ENCODE results near the gene ABHD2. TPM values are rescaled to one million over a fixed set of nuclear protein-coding genes. Genes with fewer than 3 reads are reported as not detected.

ABHD2 gene
- total RNA-seq, 1 donor from 2014 or later = 32.9 TPM

GRCh38 chr15:89196994-89197393 lies 108.7 kb downstream of the ABHD2 start:
- DNase-seq (ENCODE audit: low read depth) = no peak
- TF ChIP-seq CTCF (conservative IDR thresholded peaks at IDR 0.05; ENCODE audit: low read depth, low read length) = no peak
- no peak overlapping the region for H3K4me3 ChIP-seq (ENCODE audit: low read depth, low read length)

GRCh38 chr15:89197503-89197971 lies 109.3 kb downstream of the ABHD2 start:
- no peak overlapping the region for H3K4me3 ChIP-seq (ENCODE audit: low read depth, low read length)
- no peak for DNase-seq (ENCODE audit: low read depth)
- TF ChIP-seq CTCF (conservative IDR thresholded peaks at IDR 0.05; ENCODE audit: low read depth, low read length) = no peak

GRCh38 chr15:89198196-89198595 lies 109.9 kb downstream of the ABHD2 start:
- H3K4me3 ChIP-seq (ENCODE audit: low read depth, low read length) = no peak overlapping the region
- no peak for TF ChIP-seq CTCF (conservative IDR thresholded peaks at IDR 0.05; ENCODE audit: low read depth, low read length)
- DNase-seq (ENCODE audit: low read depth) = no peak

GRCh38 chr15:89198934-89199333 lies 110.7 kb downstream of the ABHD2 start:
- DNase-seq (ENCODE audit: low read depth) = no peak
- TF ChIP-seq CTCF (conservative IDR thresholded peaks at IDR 0.05; ENCODE audit: low read depth, low read length) = no peak
- H3K4me3 ChIP-seq (ENCODE audit: low read depth, low read length) = no peak overlapping the region

GRCh38 chr15:89199746-89200145 lies 111.5 kb downstream of the ABHD2 start:
- TF ChIP-seq CTCF (conservative IDR thresholded peaks at IDR 0.05; ENCODE audit: low read depth, low read length) = no peak
- no peak for DNase-seq (ENCODE audit: low read depth)
- H3K4me3 ChIP-seq (ENCODE audit: low read depth, low read length) = no peak overlapping the region

GRCh38 chr15:89200182-89200581 lies 111.9 kb downstream of the ABHD2 start:
- DNase-seq (ENCODE audit: low read depth) = no peak
- no peak for TF ChIP-seq CTCF (conservative IDR thresholded peaks at IDR 0.05; ENCODE audit: low read depth, low read length)
- no peak overlapping the region for H3K4me3 ChIP-seq (ENCODE audit: low read depth, low read length)

GRCh38 chr15:89201465-89202005 lies 113.3 kb downstream of the ABHD2 start:
- DNase-seq (ENCODE audit: low read depth) = no peak
- TF ChIP-seq CTCF (conservative IDR thresholded peaks at IDR 0.05; ENCODE audit: low read depth, low read length) = no peak
- H3K4me3 ChIP-seq (ENCODE audit: low read depth, low read length) = no peak overlapping the region

Measured in epithelial cell of proximal tubule (primary cell).